C1 segment of cervical spinal cord (tissue), 14 donors: ENCODE results near the gene CLASP1.
"Not testable (repeated sequence)": the region's sequence is repeated elsewhere in the genome, so short reads cannot be mapped to it uniquely, and the experiment has no call there.

Experiments used
- DNase-seq, 14 donors: peaks; one replicate each; lab custom pipeline; 2025; lab: John Stamatoyannopoulos, UW

Gene CLASP1

GRCh38 chr2:121476684-121477083 is 172.6 kb downstream of the CLASP1 start:
- peak in 1 of 14 donors; percentile 16 for DNase-seq

- no peak for DNase-seq
These were observed 173.3 kb downstream of the CLASP1 start for GRCh38 chr2:121475811-121476571.

GRCh38 chr2:121473512-121473911 is 175.8 kb downstream of the CLASP1 start:
- no peak for DNase-seq

GRCh38 chr2:121472470-121472993 is 176.7 kb downstream of the CLASP1 start:
- DNase-seq: no peak

GRCh38 chr2:121471532-121472469 is 177.5 kb downstream of the CLASP1 start:
- no peak for DNase-seq

GRCh38 chr2:121470917-121471316 is 178.3 kb downstream of the CLASP1 start:
- no peak for DNase-seq

- no peak for DNase-seq
These were observed 179.9 kb downstream of the CLASP1 start for GRCh38 chr2:121469356-121469755.

- no peak for DNase-seq
These were observed 180.3 kb downstream of the CLASP1 start for GRCh38 chr2:121468936-121469335.

GRCh38 chr2:121459291-121459690 is 190.0 kb downstream of the CLASP1 start:
- no peak for DNase-seq

- no peak for DNase-seq
These were observed 192.9 kb downstream of the CLASP1 start for GRCh38 chr2:121456325-121456724.

- DNase-seq: no peak
These were observed 193.8 kb downstream of the CLASP1 start for GRCh38 chr2:121455446-121455845.

- DNase-seq: no peak
These were observed 194.6 kb downstream of the CLASP1 start for GRCh38 chr2:121454549-121455090.

GRCh38 chr2:121451398-121451797 is 197.9 kb downstream of the CLASP1 start:
- DNase-seq: no peak

- no peak for DNase-seq
These were observed 199.0 kb downstream of the CLASP1 start for GRCh38 chr2:121450301-121450700.

GRCh38 chr2:121446647-121447241 is 202.5 kb downstream of the CLASP1 start:
- no peak for DNase-seq

- DNase-seq: no peak
These were observed 206.4 kb downstream of the CLASP1 start for GRCh38 chr2:121442889-121443288.

- DNase-seq: not testable (repeated sequence)
These were observed 211.0 kb downstream of the CLASP1 start for GRCh38 chr2:121438290-121438689.

- DNase-seq: no peak
These were observed 212.3 kb downstream of the CLASP1 start for GRCh38 chr2:121436918-121437317.

- DNase-seq: no peak
These were observed 213.5 kb downstream of the CLASP1 start for GRCh38 chr2:121435790-121436189.

- DNase-seq: no peak
These were observed 218.0 kb downstream of the CLASP1 start for GRCh38 chr2:121431214-121431613.

- no peak for DNase-seq
These were observed 219.2 kb downstream of the CLASP1 start for GRCh38 chr2:121429927-121430520.
